ENCODE data around the gene TSPAN1.

Gene TSPAN1

GRCh38 chr1:46186076-46186475 is 11.2 kb downstream of the TSPAN1 start:
- no peak for TF ChIP-seq EZH2phosphoT487 (IDR thresholded peaks at IDR 0.05; ENCODE audit: borderline replicate concordance)
- no peak for TF ChIP-seq CTCF (conservative IDR thresholded peaks at IDR 0.05; ENCODE audit: low read length)
- no peaks in the 10 kb centered on the region for H3F3A ChIP-seq (ENCODE audit: low read depth)

GRCh38 chr1:46187106-46187869 is 12.4 kb downstream of the TSPAN1 start:
- no peaks in the 10 kb centered on the region for H4K20me1 ChIP-seq (ENCODE audit: insufficient read depth, low read length, poor library complexity, severe bottlenecking)
- TF ChIP-seq EZH2phosphoT487 (IDR thresholded peaks at IDR 0.05; ENCODE audit: borderline replicate concordance) (no peak), CTCF (conservative IDR thresholded peaks at IDR 0.05; ENCODE audit: low read length) (no peak)
- no peaks in the 10 kb centered on the region for H3K27me3 ChIP-seq (ENCODE audit: insufficient read depth, low read length, poor library complexity, severe bottlenecking)
- H3K4me2 ChIP-seq (ENCODE audit: low read depth, low read length, poor library complexity, severe bottlenecking): no peak overlapping the region
- no peaks in the 10 kb centered on the region for H3K9me3 ChIP-seq (ENCODE audit: insufficient read depth, low read depth, low read length)
- no peaks in the 10 kb centered on the region for H3K79me2 ChIP-seq (ENCODE audit: insufficient read depth, low read length)
- H3K4me3 ChIP-seq (ENCODE audit: low read length, poor library complexity, severe bottlenecking): no peak overlapping the region
- no peak overlapping the region for H3K9ac ChIP-seq (ENCODE audit: low read depth, low read length, poor library complexity, severe bottlenecking)
- H3K4me1 ChIP-seq (ENCODE audit: insufficient read depth, low read length, poor library complexity, severe bottlenecking): peaks cover 11% of the 10 kb centered on the region
- peaks cover 2% of the 10 kb centered on the region; the same call in 1 of the 2 replicates for H3K36me3 ChIP-seq (ENCODE audit: insufficient read depth, low read length)
- H2AFZ ChIP-seq (ENCODE audit: low read length): no peak overlapping the region
- no peaks in the 10 kb centered on the region for H3K9me2 ChIP-seq (replicated peaks; ENCODE audit: low read depth, low read length)
- H3F3A ChIP-seq (ENCODE audit: low read depth): no peaks in the 10 kb centered on the region

More at GRCh38 chr1:46186076-46186475, 11.2 kb downstream of the TSPAN1 start:
- Histone ChIP-seq H3K4me2 (ENCODE audit: low read depth, low read length, poor library complexity, severe bottlenecking) (no peak overlapping the region), H3K4me1 (ENCODE audit: insufficient read depth, low read length, poor library complexity, severe bottlenecking) (peaks cover 11% of the 10 kb centered on the region), H3K27me3 (ENCODE audit: insufficient read depth, low read length, poor library complexity, severe bottlenecking) (no peaks in the 10 kb centered on the region), H4K20me1 (ENCODE audit: insufficient read depth, low read length, poor library complexity, severe bottlenecking) (no peaks in the 10 kb centered on the region), H2AFZ (ENCODE audit: low read length) (no peak overlapping the region), H3K9ac (ENCODE audit: low read depth, low read length, poor library complexity, severe bottlenecking) (no peak overlapping the region), H3K79me2 (ENCODE audit: insufficient read depth, low read length) (no peaks in the 10 kb centered on the region), H3K9me3 (ENCODE audit: insufficient read depth, low read depth, low read length) (no peaks in the 10 kb centered on the region), H3K36me3 (ENCODE audit: insufficient read depth, low read length) (no peaks in the 10 kb centered on the region), H3K9me2 (replicated peaks; ENCODE audit: low read depth, low read length) (no peaks in the 10 kb centered on the region), H3K4me3 (ENCODE audit: low read length, poor library complexity, severe bottlenecking) (no peak overlapping the region)

GRCh38 chr1:46188295-46189030 is 13.6 kb downstream of the TSPAN1 start:
- Histone ChIP-seq H3K4me1 (ENCODE audit: insufficient read depth, low read length, poor library complexity, severe bottlenecking) (peaks cover 5% of the 10 kb centered on the region), H3K79me2 (ENCODE audit: insufficient read depth, low read length) (no peaks in the 10 kb centered on the region), H3K9me2 (replicated peaks; ENCODE audit: low read depth, low read length) (no peaks in the 10 kb centered on the region), H3K4me2 (ENCODE audit: low read depth, low read length, poor library complexity, severe bottlenecking) (no peak overlapping the region), H3K36me3 (ENCODE audit: insufficient read depth, low read length) (peaks cover 4% of the 10 kb centered on the region; the same call in 1 of the 2 replicates), H2AFZ (ENCODE audit: low read length) (no peak overlapping the region), H3K9me3 (ENCODE audit: insufficient read depth, low read depth, low read length) (no peaks in the 10 kb centered on the region), H3K27me3 (ENCODE audit: insufficient read depth, low read length, poor library complexity, severe bottlenecking) (no peaks in the 10 kb centered on the region), H3K9ac (ENCODE audit: low read depth, low read length, poor library complexity, severe bottlenecking) (no peak overlapping the region), H4K20me1 (ENCODE audit: insufficient read depth, low read length, poor library complexity, severe bottlenecking) (no peaks in the 10 kb centered on the region), H3F3A (ENCODE audit: low read depth) (no peaks in the 10 kb centered on the region), H3K4me3 (ENCODE audit: low read length, poor library complexity, severe bottlenecking) (no peak overlapping the region)
- no peak for TF ChIP-seq CTCF (conservative IDR thresholded peaks at IDR 0.05; ENCODE audit: low read length)
- no peak for TF ChIP-seq EZH2phosphoT487 (IDR thresholded peaks at IDR 0.05; ENCODE audit: borderline replicate concordance)
